Measurements from ENCODE around the gene TEX261. TPM values are rescaled to one million over a fixed set of nuclear protein-coding genes. Genes with fewer than 3 reads are reported as not detected.

Gene TEX261
- total RNA-seq, 2 experiments from 2014 or later, result 17.8 to 18.7 TPM

DNA sequence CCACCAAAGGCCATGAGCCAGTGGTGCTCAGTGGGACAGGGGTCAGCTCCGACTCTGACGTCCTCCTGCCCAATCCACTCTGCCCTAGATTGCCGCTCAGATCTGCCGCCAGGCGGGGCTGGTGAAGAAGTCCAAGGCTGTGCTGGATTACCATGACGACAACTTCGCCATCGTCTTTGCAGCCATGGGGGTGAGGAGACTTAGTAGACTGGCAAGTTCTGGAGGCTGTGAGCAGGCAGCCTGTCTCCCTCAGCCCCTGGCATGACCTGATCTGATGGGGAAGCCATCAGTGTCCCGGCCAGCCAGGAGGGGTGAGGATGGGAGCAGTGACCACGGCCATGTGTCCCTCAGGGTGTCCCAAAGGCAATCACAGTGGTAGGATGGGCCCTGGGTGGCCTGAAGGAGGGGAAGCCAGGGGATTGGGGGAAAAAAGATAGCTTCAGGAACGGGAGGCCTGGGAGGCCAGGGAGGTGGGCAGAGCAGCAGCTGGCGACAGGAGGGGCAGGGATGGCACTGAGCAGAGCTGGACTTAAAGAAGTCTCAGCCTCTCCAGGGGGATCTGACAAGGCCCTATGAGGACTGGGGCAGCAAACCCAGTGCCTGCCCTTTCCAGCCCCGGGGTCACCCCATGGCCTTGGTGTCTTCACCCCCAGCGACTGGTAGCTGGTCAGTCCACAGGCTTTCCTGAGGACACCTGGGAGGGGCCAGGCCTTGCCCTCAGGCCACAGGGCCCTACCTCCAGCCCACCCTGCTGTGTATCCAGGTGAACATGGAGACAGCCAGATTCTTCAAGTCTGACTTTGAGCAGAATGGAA is 33.6 kb downstream of the TEX261 start:
- intact Hi-C loops (cut with micrococcal nuclease), result no loop called here
- CTCF ChIA-PET, result interaction anchor here (0.6 to 1.5 kb wide), 7 partner anchors 9 to 428 kb away, joined by 3 to 11 read pairs (median 7); no protein-coding TSS in a partner anchor
- Mint-ChIP-seq H3K4me1 (ENCODE audit: low read depth) (peaks cover 5% of the 10 kb centered on the region), H3K27ac (no peak overlapping the region), H3K27me3 (ENCODE audit: low read depth) (peaks cover 24% of the 10 kb centered on the region), H3K9me3 (no peaks in the 10 kb centered on the region), H3K36me3 (ENCODE audit: low read depth) (no peaks in the 10 kb centered on the region), H3K4me3 (no peak overlapping the region)
- DNase-seq, result peak; percentile 2

- DNase-seq, result peak; percentile 16
- H3K36me3 Mint-ChIP-seq (ENCODE audit: low read depth), result no peaks in the 10 kb centered on the region
- peaks cover 26% of the 10 kb centered on the region for H3K27me3 Mint-ChIP-seq (ENCODE audit: low read depth)
- H3K4me1 Mint-ChIP-seq (ENCODE audit: low read depth), result peaks cover 5% of the 10 kb centered on the region
- H3K4me3 Mint-ChIP-seq, result no peak overlapping the region
- CTCF ChIA-PET, result interaction anchor here (0.6 to 1.4 kb wide), 6 partner anchors 10 to 74 kb away, joined by 3 to 11 read pairs (median 3); no protein-coding TSS in a partner anchor
- intact Hi-C loops (cut with micrococcal nuclease), result no loop called here
- H3K27ac Mint-ChIP-seq, result no peak overlapping the region
- no peaks in the 10 kb centered on the region for H3K9me3 Mint-ChIP-seq
These were observed 34.5 kb downstream of the TEX261 start for GRCh38 chr2:70959851-70960832.

DNA sequence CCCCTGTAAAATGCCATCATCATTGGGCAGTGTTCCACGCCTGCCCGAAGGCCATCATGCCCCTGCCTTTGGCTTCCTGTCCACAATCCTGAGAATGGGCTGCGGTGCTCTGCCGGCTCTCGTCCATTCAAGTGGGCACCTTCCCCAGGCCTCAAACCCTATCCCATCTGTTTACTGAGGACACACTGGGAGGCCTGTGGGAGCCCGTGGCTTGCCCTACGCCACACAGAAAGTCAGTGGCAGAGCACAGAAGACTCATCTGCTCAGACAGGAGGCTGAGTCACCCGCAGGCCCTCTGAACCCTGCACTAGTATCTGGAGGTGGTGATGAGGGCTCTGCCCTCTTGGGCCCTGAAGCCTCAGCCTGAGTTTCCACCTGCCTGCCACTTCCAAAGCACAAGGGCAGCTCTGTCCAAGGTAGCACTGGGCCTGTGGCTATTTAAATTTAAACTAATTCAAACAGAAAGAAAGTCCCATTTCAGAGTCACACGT is 35.4 kb downstream of the TEX261 start:
- Mint-ChIP-seq H3K9me3 (no peaks in the 10 kb centered on the region), H3K27me3 (ENCODE audit: low read depth) (peaks cover 31% of the 10 kb centered on the region), H3K4me3 (no peak overlapping the region), H3K27ac (no peak overlapping the region), H3K4me1 (ENCODE audit: low read depth) (peaks cover 2% of the 10 kb centered on the region), H3K36me3 (ENCODE audit: low read depth) (no peaks in the 10 kb centered on the region)
- DNase-seq, result peak; percentile 3
- intact Hi-C loops (cut with micrococcal nuclease), result no loop called here
- CTCF ChIA-PET, result interaction anchor here (0.6 to 1.4 kb wide), 5 partner anchors 11 to 300 kb away, joined by 3 to 11 read pairs (median 3); no protein-coding TSS in a partner anchor

GRCh38 chr2:70958759-70959158 is 35.9 kb downstream of the TEX261 start:
- CTCF ChIA-PET, result interaction anchor here (0.5 to 1.3 kb wide), 4 partner anchors 10 to 301 kb away, joined by 3 to 4 read pairs (median 3); no protein-coding TSS in a partner anchor
- Mint-ChIP-seq H3K27me3 (ENCODE audit: low read depth) (peaks cover 26% of the 10 kb centered on the region), H3K9me3 (no peaks in the 10 kb centered on the region), H3K27ac (no peak overlapping the region), H3K4me1 (ENCODE audit: low read depth) (peaks cover 2% of the 10 kb centered on the region), H3K4me3 (no peak overlapping the region), H3K36me3 (ENCODE audit: low read depth) (no peaks in the 10 kb centered on the region)
- no peak for DNase-seq
- intact Hi-C loops (cut with micrococcal nuclease), result no loop called here

GRCh38 chr2:70957798-70958197 is 36.9 kb downstream of the TEX261 start:
- H3K4me1 Mint-ChIP-seq (ENCODE audit: low read depth), result peaks cover 2% of the 10 kb centered on the region
- DNase-seq, result peak; percentile 1
- intact Hi-C loops (cut with micrococcal nuclease), result no loop called here
- no peaks in the 10 kb centered on the region for H3K36me3 Mint-ChIP-seq (ENCODE audit: low read depth)
- no peaks in the 10 kb centered on the region for H3K9me3 Mint-ChIP-seq
- no peak overlapping the region for H3K4me3 Mint-ChIP-seq
- CTCF ChIA-PET, result interaction anchor here (1.3 kb wide), 1 partner anchor 10 kb away, joined by 4 read pairs; no protein-coding TSS in a partner anchor
- no peak overlapping the region for H3K27ac Mint-ChIP-seq
- peaks cover 18% of the 10 kb centered on the region for H3K27me3 Mint-ChIP-seq (ENCODE audit: low read depth)

DNA sequence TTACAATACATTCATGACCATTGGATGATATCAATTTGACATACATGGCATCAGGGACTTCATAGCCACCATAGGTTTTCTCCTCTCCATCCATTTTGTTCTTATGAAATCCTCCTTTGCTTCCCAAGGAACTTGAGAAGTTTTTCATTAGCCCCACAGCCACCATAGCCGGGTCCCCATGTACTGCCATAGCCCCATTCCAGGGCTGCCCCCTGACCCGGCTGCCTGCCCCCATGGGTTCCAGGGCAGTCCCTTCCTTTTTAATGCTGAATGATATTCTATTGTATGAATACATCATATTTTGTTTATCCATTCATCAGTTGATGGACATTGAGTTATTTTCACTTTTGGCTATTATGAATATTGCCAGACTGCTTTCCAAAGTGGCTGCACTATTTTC is 38.5 kb downstream of the TEX261 start:
- CTCF ChIA-PET, result no interaction called here
- no peak overlapping the region for H3K4me3 Mint-ChIP-seq

GRCh38 chr2:70954886-70955285 is 39.8 kb downstream of the TEX261 start:
- CTCF ChIA-PET, result interaction anchor here (1.6 to 1.8 kb wide), 4 partner anchors 10 to 35 kb away, joined by 5 to 8 read pairs (median 7); no protein-coding TSS in a partner anchor
- DNase-seq, result peak; percentile 1
- intact Hi-C loops (cut with micrococcal nuclease), result no loop called here
- Mint-ChIP-seq H3K27me3 (ENCODE audit: low read depth) (peaks cover 15% of the 10 kb centered on the region), H3K4me3 (no peak overlapping the region), H3K36me3 (ENCODE audit: low read depth) (no peaks in the 10 kb centered on the region), H3K4me1 (ENCODE audit: low read depth) (peaks cover 2% of the 10 kb centered on the region), H3K27ac (no peak overlapping the region), H3K9me3 (no peaks in the 10 kb centered on the region)

More for the DNA sequence above, 38.5 kb downstream of the TEX261 start:
- DNase-seq, result no peak
- Mint-ChIP-seq H3K9me3 (no peaks in the 10 kb centered on the region), H3K36me3 (ENCODE audit: low read depth) (no peaks in the 10 kb centered on the region), H3K27me3 (ENCODE audit: low read depth) (peaks cover 18% of the 10 kb centered on the region), H3K4me1 (ENCODE audit: low read depth) (peaks cover 2% of the 10 kb centered on the region), H3K27ac (no peak overlapping the region)
- intact Hi-C loops (cut with micrococcal nuclease), result no loop called here

GRCh38 chr2:70949086-70949485 is 45.6 kb downstream of the TEX261 start:
- Mint-ChIP-seq H3K4me1 (ENCODE audit: low read depth) (peaks cover 13% of the 10 kb centered on the region), H3K27ac (no peak overlapping the region), H3K4me3 (no peak overlapping the region), H3K27me3 (ENCODE audit: low read depth) (peaks cover 6% of the 10 kb centered on the region), H3K9me3 (no peaks in the 10 kb centered on the region), H3K36me3 (ENCODE audit: low read depth) (no peaks in the 10 kb centered on the region)
- intact Hi-C loops (cut with micrococcal nuclease), result no loop called here
- CTCF ChIA-PET, result interaction anchor here (0.6 to 4.6 kb wide), 29 partner anchors 9 to 305 kb away, joined by 3 to 95 read pairs (median 6); partner anchors contain the start of genes ANKRD53 and FIGLA
- DNase-seq, result peak; percentile 1

- intact Hi-C loops (cut with micrococcal nuclease), result loop anchor here (1.0 kb wide), 1 partner anchor 46 kb away; the partner anchor contains the start of gene TEX261
- H3K27me3 Mint-ChIP-seq (ENCODE audit: low read depth), result peaks cover 6% of the 10 kb centered on the region
- peaks cover 13% of the 10 kb centered on the region for H3K4me1 Mint-ChIP-seq (ENCODE audit: low read depth)
- peak; percentile 87 for DNase-seq
- H3K36me3 Mint-ChIP-seq (ENCODE audit: low read depth), result no peaks in the 10 kb centered on the region
- H3K27ac Mint-ChIP-seq, result no peak overlapping the region
- H3K4me3 Mint-ChIP-seq, result peak overlapping the region; percentile 79
- H3K9me3 Mint-ChIP-seq, result no peaks in the 10 kb centered on the region
- CTCF ChIA-PET, result interaction anchor here (0.5 to 4.6 kb wide), 45 partner anchors 10 to 1102 kb away, joined by 3 to 95 read pairs (median 5); partner anchors contain the start of genes ANKRD53, ATP6V1B1, C2orf42 and FIGLA
These were observed 46.2 kb downstream of the TEX261 start for GRCh38 chr2:70948337-70949003.

DNA sequence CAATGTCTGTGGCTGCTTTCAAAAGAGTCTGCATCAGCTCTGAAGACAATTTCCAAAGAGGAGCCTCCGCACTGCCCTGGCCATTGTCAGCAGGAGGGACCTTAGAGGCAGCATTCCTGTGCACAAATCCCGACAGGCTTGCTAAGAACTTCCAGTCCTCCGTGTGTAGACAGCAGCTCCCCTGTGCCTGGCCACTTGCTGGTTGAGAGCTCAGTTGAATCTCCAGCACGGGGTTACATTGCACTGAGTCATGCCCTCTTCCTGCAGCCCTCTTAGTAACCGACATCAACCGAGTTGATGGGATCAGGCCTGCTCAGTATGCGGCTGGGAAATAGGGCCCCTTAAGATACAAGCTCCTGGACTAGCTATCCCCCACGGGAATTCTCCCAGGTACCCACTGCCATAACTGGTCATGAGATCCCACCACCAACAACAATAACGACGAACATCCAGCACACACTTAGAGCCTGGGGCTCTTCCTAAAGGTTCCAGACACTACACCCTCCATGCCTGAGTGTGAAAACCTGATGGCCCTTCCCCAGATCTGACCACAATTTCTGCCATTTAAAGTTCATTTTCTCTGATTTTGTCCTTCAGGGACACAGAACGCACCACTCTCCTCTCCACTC is 47.0 kb downstream of the TEX261 start:
- H3K27ac Mint-ChIP-seq, result no peak overlapping the region
- peaks cover 13% of the 10 kb centered on the region for H3K4me1 Mint-ChIP-seq (ENCODE audit: low read depth)
- H3K36me3 Mint-ChIP-seq (ENCODE audit: low read depth), result no peaks in the 10 kb centered on the region
- CTCF ChIA-PET, result interaction anchor here (0.5 to 4.6 kb wide), 47 partner anchors 9 to 1101 kb away, joined by 3 to 95 read pairs (median 5); partner anchors contain the start of genes ANKRD53, ATP6V1B1, C2orf42 and FIGLA
- H3K9me3 Mint-ChIP-seq, result no peaks in the 10 kb centered on the region
- intact Hi-C loops (cut with micrococcal nuclease), result loop anchor here (1.0 to 2.0 kb wide), 8 partner anchors 29 to 643 kb away; partner anchors contain the start of genes ANKRD53 and TEX261
- peaks cover 6% of the 10 kb centered on the region for H3K27me3 Mint-ChIP-seq (ENCODE audit: low read depth)
- H3K4me3 Mint-ChIP-seq, result peak overlapping the region; percentile 79
- DNase-seq, result peak; percentile 12
